HEK293 (cell line): ENCODE measurements around the gene MUSTN1.

Experiments used
- AEBP2 ChIP-seq: fragments of 450-650 bp; formaldehyde crosslinking; IDR thresholded peaks from 2 replicates; pipeline ENCODE4 v1.5.1; 2016; ENCODE audit warnings: missing biosample characterization, missing genetic modification characterization, borderline replicate concordance
- CTCF ChIP-seq: fragments of 450-650 bp; formaldehyde crosslinking; IDR thresholded peaks from 2 replicates; pipeline ENCODE4 v1.5.1; 2016; ENCODE audit warnings: missing biosample characterization, missing genetic modification characterization
- OSR2 ChIP-seq: fragments of 450-650 bp; formaldehyde crosslinking; IDR thresholded peaks from 2 replicates; pipeline ENCODE4 v1.5.1; 2016; ENCODE audit warnings: missing biosample characterization, missing genetic modification characterization
- PBX3 ChIP-seq: sonication (generic); formaldehyde crosslinking; IDR thresholded peaks from 2 replicates; pipeline ENCODE4 v1.8.1; 2022; ENCODE audit warnings: mild to moderate bottlenecking, moderate library complexity, missing genetic modification reagents
- ZBTB17 ChIP-seq: fragments of 450-650 bp; formaldehyde crosslinking; IDR thresholded peaks from 2 replicates; pipeline ENCODE4 v1.5.1; 2016; ENCODE audit warnings: missing biosample characterization, missing genetic modification characterization
- ZBTB6 ChIP-seq: fragments of 450-650 bp; formaldehyde crosslinking; IDR thresholded peaks from 2 replicates; pipeline ENCODE4 v1.5.1; 2017; ENCODE audit warnings: missing biosample characterization, missing genetic modification characterization
- ZNF202 ChIP-seq: fragments of 450-650 bp; formaldehyde crosslinking; IDR thresholded peaks from 2 replicates; pipeline ENCODE4 v1.5.1; 2016; ENCODE audit warnings: missing biosample characterization, missing genetic modification characterization, borderline replicate concordance
- ZNF514 ChIP-seq: fragments of 450-650 bp; formaldehyde crosslinking; IDR thresholded peaks from 2 replicates; pipeline ENCODE4 v1.5.1; 2016; ENCODE audit warnings: missing biosample characterization, missing genetic modification characterization
- ZNF585B ChIP-seq: fragments of 450-650 bp; formaldehyde crosslinking; IDR thresholded peaks from 2 replicates; pipeline ENCODE4 v1.5.1; 2016; ENCODE audit warnings: missing biosample characterization, missing genetic modification characterization
- ZNF596 ChIP-seq: fragments of 450-650 bp; IDR thresholded peaks from 2 replicates; pipeline ENCODE4 v1.5.0; 2018; ENCODE audit warnings: missing biosample characterization, mild to moderate bottlenecking, missing genetic modification characterization, moderate library complexity
- ZNF600 ChIP-seq: fragments of 450-650 bp; formaldehyde crosslinking; IDR thresholded peaks from 2 replicates; pipeline ENCODE4 v1.5.1; 2016; ENCODE audit warnings: missing biosample characterization, missing genetic modification characterization
- ZNF639 ChIP-seq: fragments of 450-650 bp; formaldehyde crosslinking; IDR thresholded peaks from 2 replicates; pipeline ENCODE4 v1.5.1; 2016; ENCODE audit warnings: missing biosample characterization, missing genetic modification characterization
- TF ChIP-seq, protein P1 (sequence below): fragments of 450-650 bp; formaldehyde crosslinking; IDR thresholded peaks from 2 replicates; pipeline ENCODE4 v1.5.1; 2016; ENCODE audit warnings: missing biosample characterization, missing genetic modification characterization

- TF ChIP-seq ZNF600 (tag by site-specific recombination) = no peak
- no peak for TF ChIP-seq ZNF596 (tag by site-specific recombination)
- no peak for TF ChIP-seq ZNF202 (tag by site-specific recombination)
- no peak for TF ChIP-seq AEBP2
- no peak for TF ChIP-seq PBX3 (CRISPR knock-in tag)
- no peak for TF ChIP-seq CTCF
- no peak for TF ChIP-seq ZNF639 (tag by site-specific recombination)
- no peak for TF ChIP-seq ZBTB6 (tag by site-specific recombination)
- TF ChIP-seq, protein P1, sequence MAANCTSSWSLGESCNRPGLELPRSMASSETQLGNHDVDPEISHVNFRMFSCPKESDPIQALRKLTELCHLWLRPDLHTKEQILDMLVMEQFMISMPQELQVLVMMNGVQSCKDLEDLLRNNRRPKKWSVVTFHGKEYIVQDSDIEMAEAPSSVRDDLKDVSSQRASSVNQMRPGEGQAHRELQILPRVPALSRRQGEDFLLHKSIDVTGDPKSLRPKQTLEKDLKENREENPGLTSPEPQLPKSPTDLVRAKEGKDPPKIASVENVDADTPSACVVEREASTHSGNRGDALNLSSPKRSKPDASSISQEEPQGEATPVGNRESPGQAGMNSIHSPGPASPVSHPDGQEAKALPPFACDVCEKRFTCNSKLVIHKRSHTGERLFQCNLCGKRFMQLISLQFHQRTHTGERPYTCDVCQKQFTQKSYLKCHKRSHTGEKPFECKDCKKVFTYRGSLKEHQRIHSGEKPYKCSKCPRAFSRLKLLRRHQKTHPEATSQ (tag by site-specific recombination) = no peak
- no peak for TF ChIP-seq ZNF585B
- TF ChIP-seq ZBTB17 (tag by site-specific recombination) = no peak
- no peak for TF ChIP-seq ZNF514 (tag by site-specific recombination)
- no peak for TF ChIP-seq OSR2 (tag by site-specific recombination)
Measured at GRCh38 chr3:52784931-52785590, 49.8 kb downstream of the MUSTN1 start.
